ENCODE measurements around the gene BRINP1. TPM values are rescaled to one million over a fixed set of nuclear protein-coding genes. Genes with fewer than 3 reads are reported as not detected.

Gene BRINP1
- total and polyA plus RNA-seq, 2 experiments from 2014 or later: 0.64 to 1.3 TPM

DNA sequence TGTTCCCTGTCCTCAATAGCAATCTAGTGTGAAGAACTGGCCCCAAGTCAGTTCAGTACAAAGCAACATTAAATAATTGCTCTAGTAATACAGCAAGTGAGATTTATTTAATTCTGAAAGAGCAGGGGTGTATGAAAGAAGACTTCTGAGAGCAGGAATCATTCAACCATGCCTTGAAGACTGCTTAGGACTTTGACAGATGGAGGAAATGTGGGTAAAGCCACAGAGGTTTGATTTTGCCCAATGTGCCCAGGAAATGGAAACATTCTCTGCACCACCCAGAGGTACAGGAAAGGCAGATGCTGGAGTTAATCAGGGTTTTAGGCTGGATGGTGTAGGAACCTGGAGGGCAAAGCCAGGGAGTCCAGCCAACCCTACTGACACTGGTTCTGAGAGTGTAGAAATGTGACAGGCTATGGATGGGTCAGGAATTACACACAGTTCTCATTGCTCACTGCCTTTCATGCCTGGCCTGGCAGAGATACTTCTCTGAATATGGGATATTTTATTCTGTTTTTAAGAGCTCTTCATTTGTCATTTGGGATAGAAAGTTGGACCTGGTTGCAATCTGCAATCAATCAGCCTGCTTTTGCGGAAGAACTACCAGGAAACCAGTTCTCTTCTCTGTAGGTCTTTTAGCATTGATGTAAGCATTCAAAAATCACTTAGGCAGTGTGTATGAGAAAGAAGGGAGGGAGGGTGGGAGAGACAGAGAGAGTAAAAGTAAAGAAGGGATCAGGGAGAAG, 88.3 kb downstream of the BRINP1 start:
- Histone ChIP-seq H3K36me3 (replicated peaks; ENCODE audit: insufficient read depth, low read depth) (no peaks in the 10 kb centered on the region), H4K20me1 (ENCODE audit: insufficient read depth, poor library complexity, severe bottlenecking) (no peaks in the 10 kb centered on the region), H3K4me3 (no peak overlapping the region), H3K27me3 (peaks cover 20% of the 10 kb centered on the region), H3K79me2 (no peaks in the 10 kb centered on the region), H3K9me3 (ENCODE audit: low read depth) (no peaks in the 10 kb centered on the region), H3K9me2 (replicated peaks; ENCODE audit: insufficient read depth) (no peaks in the 10 kb centered on the region), H3K4me2 (no peak overlapping the region), H3K4me1 (ENCODE audit: insufficient read depth) (no peaks in the 10 kb centered on the region), H3K27ac (no peak overlapping the region), H2AFZ (no peak overlapping the region)
- TF ChIP-seq, protein P1, sequence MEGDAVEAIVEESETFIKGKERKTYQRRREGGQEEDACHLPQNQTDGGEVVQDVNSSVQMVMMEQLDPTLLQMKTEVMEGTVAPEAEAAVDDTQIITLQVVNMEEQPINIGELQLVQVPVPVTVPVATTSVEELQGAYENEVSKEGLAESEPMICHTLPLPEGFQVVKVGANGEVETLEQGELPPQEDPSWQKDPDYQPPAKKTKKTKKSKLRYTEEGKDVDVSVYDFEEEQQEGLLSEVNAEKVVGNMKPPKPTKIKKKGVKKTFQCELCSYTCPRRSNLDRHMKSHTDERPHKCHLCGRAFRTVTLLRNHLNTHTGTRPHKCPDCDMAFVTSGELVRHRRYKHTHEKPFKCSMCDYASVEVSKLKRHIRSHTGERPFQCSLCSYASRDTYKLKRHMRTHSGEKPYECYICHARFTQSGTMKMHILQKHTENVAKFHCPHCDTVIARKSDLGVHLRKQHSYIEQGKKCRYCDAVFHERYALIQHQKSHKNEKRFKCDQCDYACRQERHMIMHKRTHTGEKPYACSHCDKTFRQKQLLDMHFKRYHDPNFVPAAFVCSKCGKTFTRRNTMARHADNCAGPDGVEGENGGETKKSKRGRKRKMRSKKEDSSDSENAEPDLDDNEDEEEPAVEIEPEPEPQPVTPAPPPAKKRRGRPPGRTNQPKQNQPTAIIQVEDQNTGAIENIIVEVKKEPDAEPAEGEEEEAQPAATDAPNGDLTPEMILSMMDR (IDR thresholded peaks at IDR 0.05; ENCODE audit: poor library complexity): no peak
- no peak for TF ChIP-seq EZH2 (IDR thresholded peaks at IDR 0.05; ENCODE audit: borderline replicate concordance)
- no peak for TF ChIP-seq EZH2phosphoT487 (IDR thresholded peaks at IDR 0.05; ENCODE audit: low read depth, severe bottlenecking, unreplicated experiment)
- no peak for DNase-seq (ENCODE audit: low spot score)
- WGBS (ENCODE audit: low lambda C conversion rate, missing lambda C conversion rate): 88% methylated on average over 1 of the region's 1 CpG

DNA sequence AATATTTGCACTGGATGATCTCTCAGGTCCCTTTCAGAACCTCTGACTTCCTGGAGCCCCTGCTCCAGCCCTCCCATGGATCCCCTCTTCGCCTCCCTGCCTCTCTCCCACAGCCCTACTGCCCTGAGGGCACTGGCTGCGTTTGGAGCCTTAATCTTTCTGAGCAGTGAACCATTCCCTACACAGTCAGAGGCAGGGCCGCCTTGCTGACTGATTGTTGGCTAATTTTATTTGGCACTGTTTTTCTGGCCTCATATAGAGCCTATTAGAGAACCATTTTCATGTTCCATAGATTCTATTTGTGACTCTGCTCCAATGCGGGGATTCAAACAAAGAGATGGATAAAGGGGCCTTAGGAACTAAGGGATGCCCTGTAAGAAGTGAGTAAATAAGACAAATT, 91.1 kb downstream of the BRINP1 start:
- H3K9me2 ChIP-seq (replicated peaks; ENCODE audit: insufficient read depth): no peaks in the 10 kb centered on the region
- no peaks in the 10 kb centered on the region for H3K9me3 ChIP-seq (ENCODE audit: low read depth)
- H3K79me2 ChIP-seq: no peaks in the 10 kb centered on the region
- H3K4me2 ChIP-seq: no peak overlapping the region
- no peak overlapping the region for H3K27ac ChIP-seq
- WGBS (ENCODE audit: low lambda C conversion rate, missing lambda C conversion rate): 46% methylated on average over 4 of the region's 4 CpGs
- peaks cover 17% of the 10 kb centered on the region for H3K27me3 ChIP-seq
- H3K4me1 ChIP-seq (ENCODE audit: insufficient read depth): no peaks in the 10 kb centered on the region
- TF ChIP-seq EZH2phosphoT487 (IDR thresholded peaks at IDR 0.05; ENCODE audit: low read depth, severe bottlenecking, unreplicated experiment) (no peak), EZH2 (IDR thresholded peaks at IDR 0.05; ENCODE audit: borderline replicate concordance) (no peak)
- TF ChIP-seq, protein P1 (IDR thresholded peaks at IDR 0.05; ENCODE audit: poor library complexity): no peak
- no peak for DNase-seq (ENCODE audit: low spot score)
- H3K4me3 ChIP-seq: no peak overlapping the region
- H3K36me3 ChIP-seq (replicated peaks; ENCODE audit: insufficient read depth, low read depth): no peaks in the 10 kb centered on the region
- no peaks in the 10 kb centered on the region for H4K20me1 ChIP-seq (ENCODE audit: insufficient read depth, poor library complexity, severe bottlenecking)
- no peak overlapping the region for H2AFZ ChIP-seq

DNA sequence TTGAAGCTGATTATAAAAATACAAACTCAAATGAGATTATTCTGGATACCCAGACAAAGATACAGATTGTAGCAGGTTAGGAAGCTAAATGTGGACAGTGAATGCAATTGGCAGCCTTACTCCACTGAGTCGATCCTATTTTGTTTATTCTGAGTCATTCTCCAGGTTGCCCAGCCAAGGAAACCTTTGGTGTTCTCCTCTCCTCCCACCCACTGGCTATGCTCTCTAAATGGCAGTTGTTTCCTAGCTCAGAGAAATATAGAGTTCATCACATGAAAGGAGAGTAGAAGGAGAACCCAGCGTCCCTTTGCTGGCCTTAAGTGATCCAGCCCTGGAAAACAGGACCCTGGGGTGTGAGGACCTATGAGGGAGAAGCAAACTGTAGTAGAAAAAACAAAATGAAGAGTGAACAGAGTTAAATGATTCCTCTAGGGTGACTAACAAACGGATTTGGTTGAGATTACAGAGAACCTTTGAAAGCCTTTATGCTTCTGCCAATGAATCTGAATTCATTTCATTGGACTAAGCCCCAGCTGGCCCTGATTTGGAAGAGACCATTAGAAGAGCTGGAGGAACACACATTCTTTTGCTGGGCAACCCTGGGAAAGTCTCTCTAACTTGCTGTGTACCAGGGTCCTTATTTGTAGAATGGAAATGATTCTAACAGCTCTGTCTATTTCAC, 95.1 kb downstream of the BRINP1 start:
- TF ChIP-seq EZH2 (IDR thresholded peaks at IDR 0.05; ENCODE audit: borderline replicate concordance): no peak
- TF ChIP-seq, protein P1 (IDR thresholded peaks at IDR 0.05; ENCODE audit: poor library complexity): no peak
- no peak for TF ChIP-seq EZH2phosphoT487 (IDR thresholded peaks at IDR 0.05; ENCODE audit: low read depth, severe bottlenecking, unreplicated experiment)
- Histone ChIP-seq H3K36me3 (replicated peaks; ENCODE audit: insufficient read depth, low read depth) (no peaks in the 10 kb centered on the region), H3K4me3 (no peak overlapping the region), H3K27me3 (peaks cover 2% of the 10 kb centered on the region), H3K79me2 (no peaks in the 10 kb centered on the region), H2AFZ (no peak overlapping the region), H3K27ac (no peak overlapping the region), H3K4me2 (no peak overlapping the region), H3K4me1 (ENCODE audit: insufficient read depth) (no peaks in the 10 kb centered on the region), H3K9me2 (replicated peaks; ENCODE audit: insufficient read depth) (no peaks in the 10 kb centered on the region), H3K9me3 (ENCODE audit: low read depth) (no peaks in the 10 kb centered on the region), H4K20me1 (ENCODE audit: insufficient read depth, poor library complexity, severe bottlenecking) (no peaks in the 10 kb centered on the region)
- WGBS (ENCODE audit: low lambda C conversion rate, missing lambda C conversion rate): 59% methylated on average over 3 of the region's 3 CpGs
- no peak for DNase-seq (ENCODE audit: low spot score)
